GM12878 (cell line): ENCODE data around the gene PSMB1. TPM values are rescaled to one million over a fixed set of nuclear protein-coding genes. Genes with fewer than 3 reads are reported as not detected.

Experiments
- BCL3 ChIP-seq: IDR thresholded peaks from 2 replicates; pipeline ENCODE4 v1.6.1; 2011; ENCODE audit warnings: borderline replicate concordance, low read depth, mild to moderate bottlenecking, moderate library complexity, low read length; ENCODE audit not compliant: insufficient read depth, poor library complexity, severe bottlenecking
- CBFB ChIP-seq: IDR thresholded peaks from 2 replicates; pipeline ENCODE4 v1.6.1; 2016; ENCODE audit warnings: antibody characterized with exemption, low read depth
- FOXM1 ChIP-seq: IDR thresholded peaks from 2 replicates; pipeline ENCODE4 v1.6.1; 2012; ENCODE audit warnings: low read depth, mild to moderate bottlenecking, inconsistent platforms, low read length, moderate library complexity
- MLLT1 ChIP-seq: fragments of 450-650 bp; IDR thresholded peaks from 2 replicates; pipeline ENCODE4 v1.6.1; 2016; ENCODE audit warnings: mild to moderate bottlenecking
- MYC ChIP-seq: IDR thresholded peaks from 2 replicates; pipeline ENCODE4 v1.6.1; 2011; ENCODE audit warnings: mild to moderate bottlenecking, low read length, moderate library complexity, inconsistent platforms; ENCODE audit not compliant: insufficient read depth, insufficient replicate concordance, insufficient read length, severe bottlenecking
- NFXL1 ChIP-seq: fragments of 450-650 bp; IDR thresholded peaks from 2 replicates; pipeline ENCODE4 v1.6.1; 2017; ENCODE audit warnings: antibody characterized with exemption, mild to moderate bottlenecking, borderline replicate concordance
- NRF1 ChIP-seq: conservative IDR thresholded peaks from 2 replicates; pipeline ENCODE4 v1.6.1; 2011; ENCODE audit warnings: mild to moderate bottlenecking, low read depth, low read length, improper control_type of control experiment
- PBX3 ChIP-seq: IDR thresholded peaks from 2 replicates; pipeline ENCODE4 v1.6.1; 2011; ENCODE audit warnings: mild to moderate bottlenecking, low read depth, low read length, moderate library complexity; ENCODE audit not compliant: insufficient replicate concordance
- POLR2A ChIP-seq: IDR thresholded peaks from 2 replicates; pipeline ENCODE4 v1.6.1; 2011; ENCODE audit warnings: low read depth, mild to moderate bottlenecking, low read length
- RELA ChIP-seq: fragments of 450-650 bp; IDR thresholded peaks from 2 replicates; pipeline ENCODE4 v1.8.0; 2014; ENCODE audit warnings: borderline replicate concordance; ENCODE audit not compliant: partially characterized antibody
- ZNF24 ChIP-seq: fragments of 450-650 bp; IDR thresholded peaks from 2 replicates; pipeline ENCODE4 v1.6.1; 2017; ENCODE audit warnings: antibody characterized with exemption, mild to moderate bottlenecking
- polyA plus RNA-seq, 11 experiments: library from polyadenylated mRNA; depleted of rRNA in 4 of 11; unstranded in 6 of 11; stranded (reverse) in 5 of 11; fragments of >200 nt; fragmentation: Nextera tagmentation in 4 of 11; fragmentation: Illumina TruSeq in 1 of 11; extraction: Ambion mirVana in 4 of 11; extraction: Trizol in 1 of 11; gene quantifications; 1 replicate in 1 of 11; 2 replicates in 10 of 11; pipeline versions ENCODE4 v1.2.1 to v1.2.3, GENCODE V29; 2011 to 2016; ENCODE audit warnings: inconsistent platforms in 2 of 11, missing spikeins in 2 of 11, low read depth in 1 of 11
- total RNA-seq, 4 experiments: library from RNA; depleted of rRNA in 3 of 4; stranded (reverse); fragments of >200 nt in 3 of 4; fragmentation: Illumina TruSeq in 1 of 4; extraction: Trizol in 1 of 4; gene quantifications; 2 replicates each; pipeline versions ENCODE4 v1.2.1 to v1.2.3, GENCODE V29; 2013 to 2021

The PSMB1 gene
- total and polyA plus RNA-seq, 10 of the 15 experiments (the other 5 are each of a cell fraction or from before 2014, with no cell fraction given) = 208 to 1,317 (median 508) TPM

- no peak for TF ChIP-seq PBX3
- peak; percentile 98 for TF ChIP-seq POLR2A
- TF ChIP-seq NRF1 = no peak
- 0 out of 2 replicates have a peak, but pooled peaks have one; percentile 9 for TF ChIP-seq ZNF24
- no peak for TF ChIP-seq BCL3
- peak; percentile 75 for TF ChIP-seq CBFB
- no peak for TF ChIP-seq NFXL1
- no peak for TF ChIP-seq RELA
- peak; percentile 76 for TF ChIP-seq MLLT1
- no peak for TF ChIP-seq MYC
- no peak for TF ChIP-seq FOXM1
These were observed at the start of gene PSMB1 (continued) for GRCh38 chr6:170552765-170553533.
